Measurements from ENCODE around the gene SNX3.

- TF ChIP-seq CTCF (conservative IDR thresholded peaks at IDR 0.05; ENCODE audit: low read length) = no peak
- TF ChIP-seq EZH2phosphoT487 (IDR thresholded peaks at IDR 0.05; ENCODE audit: borderline replicate concordance, low read depth, low read length) = no peak
Observed at GRCh38 chr6:108268845-108269244, 8.0 kb upstream of the SNX3 start.
